CD4-positive, alpha-beta T cell treated with Interleukin-2 at 100 ng/mL for 4 hours (primary cell): Measurements from ENCODE around the gene CCDC159.
"Not testable (repeated sequence)": the region's sequence is repeated elsewhere in the genome, so short reads cannot be mapped to it uniquely, and the experiment has no call there.

Source experiments
- DNase-seq: peaks from one replicate; pipeline ENCODE4 v3.0.0-alpha.2; 2020; ENCODE audit warnings: low spot score

The CCDC159 gene, protein sequence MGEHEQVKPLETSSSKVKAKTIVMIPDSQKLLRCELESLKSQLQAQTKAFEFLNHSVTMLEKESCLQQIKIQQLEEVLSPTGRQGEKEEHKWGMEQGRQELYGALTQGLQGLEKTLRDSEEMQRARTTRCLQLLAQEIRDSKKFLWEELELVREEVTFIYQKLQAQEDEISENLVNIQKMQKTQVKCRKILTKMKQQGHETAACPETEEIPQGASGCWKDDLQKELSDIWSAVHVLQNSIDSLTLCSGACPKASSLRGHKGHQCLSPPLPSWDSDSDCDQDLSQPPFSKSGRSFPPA

GRCh38 chr19:11346104-11346940 lies at the start of gene CCDC159, which contains the start of gene TMEM205:
CCDC159 (plus strand) TSS chr19:11346519; CDS start chr19:11346607, 88 bp downstream.
TMEM205 (minus strand) TSS chr19:11346268; CDS start chr19:11345619, 649 bp downstream.
- DNase-seq: peak; percentile 100

DNA sequence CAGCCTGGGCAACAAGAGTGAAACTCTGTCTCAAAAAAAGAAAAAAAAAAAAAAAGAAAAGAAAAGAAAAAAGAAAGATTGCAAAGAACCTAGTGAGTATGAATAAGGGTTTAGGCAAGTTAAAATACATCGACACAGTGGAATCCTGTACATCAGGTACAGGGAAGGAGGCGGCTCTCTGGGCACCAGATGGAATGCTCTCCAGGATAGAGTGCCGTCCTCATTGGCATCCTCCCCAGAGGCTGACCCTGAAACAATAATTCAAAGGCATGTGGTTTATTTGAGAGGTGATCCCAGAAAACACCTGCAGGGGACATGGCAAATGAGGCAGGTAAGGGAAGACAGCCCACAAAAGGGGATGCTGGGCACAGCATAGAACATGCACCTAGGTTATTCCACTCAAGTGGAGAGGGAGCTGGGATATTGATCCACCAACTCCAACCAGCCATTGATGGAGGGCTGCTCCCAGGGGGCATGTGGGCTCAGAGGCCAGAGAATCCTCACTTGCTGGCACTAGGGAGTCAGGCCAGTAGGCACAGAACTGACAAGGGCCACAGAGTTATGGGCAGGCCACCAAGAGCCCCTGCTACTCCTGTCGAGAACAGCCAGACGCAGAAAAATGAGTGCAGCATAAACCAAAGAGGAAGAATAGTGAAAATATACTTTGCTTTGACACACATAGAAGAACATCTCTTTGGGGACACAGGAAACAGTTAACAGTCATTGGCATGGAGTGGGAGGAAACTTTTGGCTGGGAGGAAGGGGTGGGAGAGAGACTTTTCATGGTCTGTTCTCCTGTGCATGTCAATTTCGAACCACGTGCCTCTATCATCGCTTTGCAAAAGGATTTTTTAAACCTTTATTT lies 46.1 kb upstream of the CCDC159 start:
- DNase-seq: no peak

DNA sequence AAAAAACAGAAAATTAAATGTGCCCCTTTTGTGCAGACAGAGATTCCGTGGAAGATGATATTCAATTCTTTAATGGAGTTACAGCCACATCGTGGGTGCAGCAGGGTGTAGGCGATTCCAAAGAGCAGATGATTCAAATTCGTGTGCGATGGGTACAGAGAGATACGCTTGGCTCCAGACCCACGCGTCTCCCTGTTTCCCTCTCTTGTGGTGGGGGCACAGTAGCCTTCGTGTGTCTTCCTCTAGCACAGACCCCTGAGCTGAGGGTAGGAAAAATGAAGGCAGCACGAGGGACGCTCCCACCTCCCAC lies 45.6 kb upstream of the CCDC159 start:
- DNase-seq: no peak

DNA sequence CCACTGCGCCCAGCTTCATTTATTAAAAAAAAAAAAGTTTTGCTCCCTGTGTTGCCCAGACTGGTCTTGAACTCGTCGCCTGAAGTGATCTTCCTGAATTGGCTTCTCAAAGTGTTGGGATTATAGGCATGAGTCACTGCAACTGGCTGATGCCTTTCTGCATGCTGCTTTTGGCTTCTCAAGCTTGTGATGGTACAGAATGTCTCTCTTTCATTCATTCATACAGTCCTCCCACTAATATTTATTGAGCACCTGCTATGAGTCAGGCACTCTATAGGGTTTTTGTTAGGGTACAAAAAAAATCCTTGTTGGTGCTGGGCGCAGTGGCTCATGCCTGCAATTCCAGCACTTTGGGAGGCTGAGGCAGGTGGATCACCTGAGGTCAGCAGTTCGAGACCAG lies 41.4 kb upstream of the CCDC159 start:
- DNase-seq: no peak

GRCh38 chr19:11306337-11306736 lies 40.0 kb upstream of the CCDC159 start:
- no peak for DNase-seq

- DNase-seq: not testable (repeated sequence)
These were observed 25.9 kb upstream of the CCDC159 start for GRCh38 chr19:11320278-11320995.

GRCh38 chr19:11321191-11322126 lies 24.9 kb upstream of the CCDC159 start:
- no peak for DNase-seq

GRCh38 chr19:11322269-11323024 lies 23.9 kb upstream of the CCDC159 start:
- DNase-seq: no peak

- no peak for DNase-seq
These were observed 22.7 kb upstream of the CCDC159 start for GRCh38 chr19:11323601-11324078.

GRCh38 chr19:11324079-11324661 lies 22.1 kb upstream of the CCDC159 start:
- no peak for DNase-seq

GRCh38 chr19:11324748-11325389 lies 21.4 kb upstream of the CCDC159 start:
- no peak for DNase-seq

DNA sequence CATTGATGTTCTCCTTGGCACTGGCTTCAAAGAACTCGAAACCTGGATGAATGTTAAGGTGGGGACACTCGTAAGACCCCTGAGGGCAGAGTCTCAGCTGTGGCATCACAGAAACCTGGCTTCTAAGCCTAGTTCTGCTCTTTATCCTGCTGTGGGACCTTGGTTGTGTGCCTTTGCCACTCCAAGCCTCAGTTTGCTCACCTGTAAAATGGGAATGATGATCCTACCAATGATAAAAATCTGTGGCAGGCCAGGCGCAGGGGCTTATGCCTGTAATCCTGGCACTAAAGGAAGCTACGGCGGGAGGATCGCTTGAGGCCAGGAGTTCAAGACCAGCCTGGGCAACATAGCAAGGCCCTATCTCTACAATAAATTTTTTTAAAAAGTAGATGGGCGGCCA lies 20.8 kb upstream of the CCDC159 start:
- DNase-seq: no peak

DNA sequence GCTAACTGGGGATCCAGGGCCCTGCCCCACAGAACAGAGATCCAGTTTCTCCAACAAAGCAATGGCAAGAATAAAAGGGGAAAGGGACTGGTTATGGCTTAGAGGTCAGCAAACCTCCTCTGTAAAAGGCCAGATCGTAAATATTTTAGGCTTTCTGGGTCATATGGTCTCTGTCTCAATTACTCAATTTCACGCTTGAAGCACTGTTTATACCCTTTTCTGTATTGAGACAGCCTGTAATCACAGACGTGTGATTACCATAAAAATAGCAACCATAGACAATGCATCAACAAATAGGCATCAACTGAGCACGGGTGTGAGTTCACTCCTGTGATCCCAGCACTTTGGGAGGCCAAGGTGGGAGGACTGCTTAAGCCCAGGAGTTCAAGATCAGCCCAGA lies 16.2 kb upstream of the CCDC159 start:
- DNase-seq: no peak

- DNase-seq: no peak
These were observed 14.8 kb upstream of the CCDC159 start for GRCh38 chr19:11331502-11331901.

DNA sequence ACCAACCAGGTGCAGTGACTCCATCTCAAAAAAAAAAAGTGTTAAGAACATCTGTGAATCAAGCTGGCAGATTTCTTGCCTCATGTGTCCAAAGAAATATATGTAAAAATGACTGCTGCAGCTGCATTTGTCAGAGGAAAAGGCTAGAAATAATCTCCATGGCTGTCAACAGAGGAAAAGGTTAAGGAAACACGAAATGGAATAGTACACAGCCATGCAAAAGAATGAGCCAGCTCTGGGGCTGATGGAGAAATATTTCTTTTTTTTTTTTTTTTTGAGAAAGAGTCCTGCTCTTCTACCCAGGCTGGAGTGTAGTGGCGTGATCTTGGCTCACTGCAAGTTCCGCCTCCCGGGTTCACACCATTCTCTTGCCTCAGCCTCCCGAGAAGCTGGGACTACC lies 13.5 kb upstream of the CCDC159 start:
- DNase-seq: no peak

DNA sequence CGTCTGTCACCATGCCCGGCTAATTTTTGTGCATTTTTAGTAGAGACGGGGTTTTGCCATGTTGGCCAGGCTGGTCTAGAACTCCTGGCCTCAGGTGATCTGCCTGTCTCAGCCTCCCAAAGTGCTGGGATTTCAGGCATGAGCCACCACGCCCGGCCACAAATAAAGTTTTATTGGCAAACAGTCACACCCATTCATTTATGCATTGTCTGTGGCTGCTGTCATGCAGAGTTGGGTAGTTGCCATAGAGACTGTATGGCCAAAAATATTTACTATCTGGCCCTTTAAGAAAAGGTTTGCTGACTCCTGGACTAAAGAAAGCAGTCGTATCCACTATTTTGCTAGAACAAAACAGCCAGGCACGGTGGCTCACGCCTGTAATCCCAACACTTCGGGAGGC lies 12.5 kb upstream of the CCDC159 start:
- not testable (repeated sequence) for DNase-seq

GRCh38 chr19:11335449-11336146 lies 10.7 kb upstream of the CCDC159 start:
- DNase-seq: no peak

DNA sequence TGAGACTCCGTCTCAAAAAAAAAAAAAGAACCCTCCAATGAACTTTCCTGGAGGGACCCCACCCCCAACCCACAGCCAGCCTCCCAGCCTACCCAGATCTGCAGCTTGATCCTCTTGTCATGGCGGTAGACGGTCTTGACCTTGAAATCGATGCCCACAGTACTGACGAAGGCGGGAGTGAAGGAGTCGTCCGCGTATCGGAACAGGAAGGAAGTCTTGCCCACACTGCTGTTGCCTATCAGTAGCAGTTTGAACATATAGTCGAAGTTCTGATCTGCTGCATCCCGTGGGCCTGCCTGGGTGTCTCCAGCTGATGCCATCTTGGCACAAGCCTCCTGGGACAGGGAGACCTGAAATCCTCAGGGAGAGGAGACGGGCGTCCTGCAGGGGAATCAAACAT lies 9.2 kb upstream of the CCDC159 start:
- DNase-seq: no peak
